GM12874 (cell line): Measurements from ENCODE around the gene FBH1.

Experiments
- CTCF ChIP-seq: IDR thresholded peaks from 2 replicates; pipeline ENCODE4 v1.5.1; 2011; ENCODE audit warnings: low read depth, mild to moderate bottlenecking, control low read depth, low read length, moderate library complexity; ENCODE audit not compliant: insufficient read depth

Gene FBH1

GRCh38 chr10:5902511-5903274 is 12.7 kb downstream of the FBH1 start:
- no peak for TF ChIP-seq CTCF

- no peak for TF ChIP-seq CTCF
These were observed 13.5 kb downstream of the FBH1 start for GRCh38 chr10:5903563-5903962.

GRCh38 chr10:5904227-5904626 is 14.2 kb downstream of the FBH1 start:
- TF ChIP-seq CTCF, result no peak

- no peak for TF ChIP-seq CTCF
These were observed 15.9 kb downstream of the FBH1 start for GRCh38 chr10:5905854-5906507.

GRCh38 chr10:5906651-5907050 is 16.6 kb downstream of the FBH1 start:
- no peak for TF ChIP-seq CTCF

- no peak for TF ChIP-seq CTCF
These were observed 20.5 kb downstream of the FBH1 start for GRCh38 chr10:5910323-5911100.

GRCh38 chr10:5911670-5912069 is 21.6 kb downstream of the FBH1 start:
- no peak for TF ChIP-seq CTCF
